ENCODE results near the gene BMP8A.

BMP8A gene

GRCh38 chr1:39566441-39567137, 75.2 kb downstream of the BMP8A start:
- H3K4me3 ChIP-seq (ENCODE audit: low read depth, low read length) = no peak overlapping the region
- TF ChIP-seq CTCF (conservative IDR thresholded peaks at IDR 0.05; ENCODE audit: low read depth, low read length) = no peak
- no peak for DNase-seq (ENCODE audit: low read depth)

- H3K4me3 ChIP-seq (ENCODE audit: low read depth, low read length) = no peak overlapping the region
- no peak for TF ChIP-seq CTCF (conservative IDR thresholded peaks at IDR 0.05; ENCODE audit: low read depth, low read length)
- no peak for DNase-seq (ENCODE audit: low read depth)
These were observed 75.9 kb downstream of the BMP8A start for GRCh38 chr1:39567302-39567701.

- DNase-seq (ENCODE audit: low read depth) = no peak
- no peak for TF ChIP-seq CTCF (conservative IDR thresholded peaks at IDR 0.05; ENCODE audit: low read depth, low read length)
- no peak overlapping the region for H3K4me3 ChIP-seq (ENCODE audit: low read depth, low read length)
These were observed 76.8 kb downstream of the BMP8A start for GRCh38 chr1:39568208-39568607.

- no peak for TF ChIP-seq CTCF (conservative IDR thresholded peaks at IDR 0.05; ENCODE audit: low read depth, low read length)
- no peak overlapping the region for H3K4me3 ChIP-seq (ENCODE audit: low read depth, low read length)
- DNase-seq (ENCODE audit: low read depth) = no peak
These were observed 77.6 kb downstream of the BMP8A start for GRCh38 chr1:39569034-39569433.

- no peak overlapping the region for H3K4me3 ChIP-seq (ENCODE audit: low read depth, low read length)
- no peak for DNase-seq (ENCODE audit: low read depth)
- no peak for TF ChIP-seq CTCF (conservative IDR thresholded peaks at IDR 0.05; ENCODE audit: low read depth, low read length)
These were observed 79.2 kb downstream of the BMP8A start for GRCh38 chr1:39570477-39571177.

GRCh38 chr1:39571178-39571483, 79.7 kb downstream of the BMP8A start:
- H3K4me3 ChIP-seq (ENCODE audit: low read depth, low read length) = no peak overlapping the region
- DNase-seq (ENCODE audit: low read depth) = no peak
- no peak for TF ChIP-seq CTCF (conservative IDR thresholded peaks at IDR 0.05; ENCODE audit: low read depth, low read length)
